ENCODE data around the gene DBP.

DNA sequence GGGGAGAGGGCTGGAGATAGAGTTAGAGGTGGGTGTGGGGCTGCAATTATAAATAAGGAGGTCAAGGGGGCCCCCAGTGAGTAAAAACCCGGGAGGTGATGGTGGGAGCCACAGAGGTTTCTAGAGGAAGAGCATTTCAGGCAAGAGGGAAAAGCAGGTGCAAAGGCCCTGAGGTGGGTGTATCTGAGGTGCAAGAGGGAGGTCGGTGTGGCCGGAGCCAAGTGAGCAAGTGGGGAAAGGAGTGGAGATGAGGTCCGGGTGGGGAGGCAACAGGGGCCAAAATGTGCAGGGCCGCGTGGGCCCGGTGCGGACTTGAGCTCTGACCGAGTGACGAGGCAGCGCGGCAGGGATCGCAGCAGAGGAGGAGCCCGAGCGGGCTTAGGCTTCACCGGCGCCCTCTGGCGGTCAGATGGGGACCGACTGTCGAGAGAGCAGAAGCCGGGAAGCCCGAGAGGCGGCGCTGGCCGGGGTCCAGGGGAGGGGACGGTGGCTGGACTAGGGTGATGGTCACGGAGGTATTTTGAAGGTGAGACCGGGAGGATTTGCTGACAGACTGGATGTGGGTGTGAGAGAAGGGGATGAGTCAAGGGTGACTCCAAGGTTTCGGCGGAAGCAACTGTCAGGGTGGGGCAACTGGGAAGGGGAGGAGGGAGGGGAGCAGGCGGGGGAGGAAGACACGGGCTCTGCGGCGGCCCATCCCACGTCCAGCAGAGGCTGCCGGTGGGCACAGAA lies 48.3 kb downstream of the DBP start:
- TF ChIP-seq POLR2A (IDR thresholded peaks at IDR 0.05; ENCODE audit: low read length), result no peak
- TF ChIP-seq ZFP36 (IDR thresholded peaks at IDR 0.05; ENCODE audit: borderline replicate concordance, partially characterized antibody), result peak; percentile 98
- TF ChIP-seq, protein P1, sequence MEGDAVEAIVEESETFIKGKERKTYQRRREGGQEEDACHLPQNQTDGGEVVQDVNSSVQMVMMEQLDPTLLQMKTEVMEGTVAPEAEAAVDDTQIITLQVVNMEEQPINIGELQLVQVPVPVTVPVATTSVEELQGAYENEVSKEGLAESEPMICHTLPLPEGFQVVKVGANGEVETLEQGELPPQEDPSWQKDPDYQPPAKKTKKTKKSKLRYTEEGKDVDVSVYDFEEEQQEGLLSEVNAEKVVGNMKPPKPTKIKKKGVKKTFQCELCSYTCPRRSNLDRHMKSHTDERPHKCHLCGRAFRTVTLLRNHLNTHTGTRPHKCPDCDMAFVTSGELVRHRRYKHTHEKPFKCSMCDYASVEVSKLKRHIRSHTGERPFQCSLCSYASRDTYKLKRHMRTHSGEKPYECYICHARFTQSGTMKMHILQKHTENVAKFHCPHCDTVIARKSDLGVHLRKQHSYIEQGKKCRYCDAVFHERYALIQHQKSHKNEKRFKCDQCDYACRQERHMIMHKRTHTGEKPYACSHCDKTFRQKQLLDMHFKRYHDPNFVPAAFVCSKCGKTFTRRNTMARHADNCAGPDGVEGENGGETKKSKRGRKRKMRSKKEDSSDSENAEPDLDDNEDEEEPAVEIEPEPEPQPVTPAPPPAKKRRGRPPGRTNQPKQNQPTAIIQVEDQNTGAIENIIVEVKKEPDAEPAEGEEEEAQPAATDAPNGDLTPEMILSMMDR (IDR thresholded peaks at IDR 0.05), result peak; percentile 99
- no peak for TF ChIP-seq CBX8 (IDR thresholded peaks at IDR 0.05)
- no peak for TF ChIP-seq CBX2 (IDR thresholded peaks at IDR 0.05; ENCODE audit: borderline replicate concordance, low read depth)
- 0 out of 2 replicates have a peak, but pooled peaks have one; percentile 29 for TF ChIP-seq RFX5 (IDR thresholded peaks at IDR 0.05)
- TF ChIP-seq, protein P2, sequence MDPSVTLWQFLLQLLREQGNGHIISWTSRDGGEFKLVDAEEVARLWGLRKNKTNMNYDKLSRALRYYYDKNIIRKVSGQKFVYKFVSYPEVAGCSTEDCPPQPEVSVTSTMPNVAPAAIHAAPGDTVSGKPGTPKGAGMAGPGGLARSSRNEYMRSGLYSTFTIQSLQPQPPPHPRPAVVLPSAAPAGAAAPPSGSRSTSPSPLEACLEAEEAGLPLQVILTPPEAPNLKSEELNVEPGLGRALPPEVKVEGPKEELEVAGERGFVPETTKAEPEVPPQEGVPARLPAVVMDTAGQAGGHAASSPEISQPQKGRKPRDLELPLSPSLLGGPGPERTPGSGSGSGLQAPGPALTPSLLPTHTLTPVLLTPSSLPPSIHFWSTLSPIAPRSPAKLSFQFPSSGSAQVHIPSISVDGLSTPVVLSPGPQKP (IDR thresholded peaks at IDR 0.05; ENCODE audit: low read depth, low read length), result no peak
- no peak for TF ChIP-seq MYC (IDR thresholded peaks at IDR 0.05; ENCODE audit: borderline replicate concordance, low read length)
- TF ChIP-seq, protein P3, sequence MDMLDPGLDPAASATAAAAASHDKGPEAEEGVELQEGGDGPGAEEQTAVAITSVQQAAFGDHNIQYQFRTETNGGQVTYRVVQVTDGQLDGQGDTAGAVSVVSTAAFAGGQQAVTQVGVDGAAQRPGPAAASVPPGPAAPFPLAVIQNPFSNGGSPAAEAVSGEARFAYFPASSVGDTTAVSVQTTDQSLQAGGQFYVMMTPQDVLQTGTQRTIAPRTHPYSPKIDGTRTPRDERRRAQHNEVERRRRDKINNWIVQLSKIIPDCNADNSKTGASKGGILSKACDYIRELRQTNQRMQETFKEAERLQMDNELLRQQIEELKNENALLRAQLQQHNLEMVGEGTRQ (IDR thresholded peaks at IDR 0.05), result no peak
- peak; percentile 98 for TF ChIP-seq RCOR1 (IDR thresholded peaks at IDR 0.05; ENCODE audit: low read depth, low read length)
- TF ChIP-seq MAFK (IDR thresholded peaks at IDR 0.05; ENCODE audit: partially characterized antibody), result peak; percentile 42
- no peak for TF ChIP-seq TFCP2L1 (CRISPR knock-in tag; IDR thresholded peaks at IDR 0.05)
- TF ChIP-seq NFE2L2 (conservative IDR thresholded peaks at IDR 0.05; ENCODE audit: low read length), result no peak

Data from A549 (cell line).